Upper lobe of left lung (tissue), 4 donors: ENCODE measurements around the gene INPP5K.

Experiments
- CTCF ChIP-seq, 6 experiments: fragments of 450-650 bp in 4 of 6; fragments of 200-600 bp in 2 of 6; sonication (generic) in 2 of 6; IDR thresholded peaks; one replicate each; pipeline ENCODE4 v1.5.1; 2016 to 2019; ENCODE audit warnings: antibody characterized with exemption in 6 of 6
- EP300 ChIP-seq, 4 donors: sonication (generic); formaldehyde crosslinking; IDR thresholded peaks; one replicate each; pipeline ENCODE4 v1.5.1; 2017; ENCODE audit warnings: antibody characterized with exemption in 4 of 4, control low read depth in 2 of 4
- POLR2AphosphoS5 ChIP-seq, 2 donors: sonication (generic); formaldehyde crosslinking; IDR thresholded peaks; one replicate each; pipeline ENCODE4 v1.5.1; 2017; ENCODE audit warnings: antibody characterized with exemption in 2 of 2

- TF ChIP-seq POLR2AphosphoS5 (IDR thresholded peaks at IDR 0.05) (no peak), CTCF (IDR thresholded peaks at IDR 0.05) (no peak), EP300 (IDR thresholded peaks at IDR 0.05) (no peak)
Measured at GRCh38 chr17:1541367-1541904, 25.0 kb upstream of the INPP5K start.
